Endothelial cell of umbilical vein (primary cell): ENCODE results near the gene NUDC. TPM values are rescaled to one million over a fixed set of nuclear protein-coding genes. Genes with fewer than 3 reads are reported as not detected.

Source experiments
- BruUV-seq: library from RNA; stranded (reverse); fragments of 400-500 nt; replicated peaks from 2 replicates; lab custom pipeline; 2021; lab: Mats Ljungman, UMichigan
- CTCF ChIA-PET: fragments of 300-600, 350-600 bp; sonication (Branson Sonifier 250); formaldehyde crosslinking; loops from one replicate; lab custom pipeline; 2021; ENCODE audit warnings: antibody characterized with exemption, inconsistent platforms; lab: Charles Lee
- POLR2A ChIA-PET: fragments of 300-600, 350-600 bp; sonication (Branson Sonifier 250); formaldehyde crosslinking; loops from one replicate; lab custom pipeline; 2021; ENCODE audit warnings: antibody characterized with exemption, inconsistent platforms; lab: Charles Lee
- DNase-seq: peaks from one replicate; pipeline ENCODE4 v3.0.0-alpha.2; 2011; ENCODE audit warnings: low read depth, low spot score
- FAIRE-seq: peaks from 2 replicates; lab custom pipeline; 2011; peaks lifted over from hg19 to GRCh38; lab: Jason Lieb, UNC
- H2AFZ ChIP-seq: 2 replicates; pipeline ENCODE4 v1.6.0; 2012; ENCODE audit warnings: low read depth, low read length, control low read depth, inconsistent platforms
- H3K27ac ChIP-seq: 2 replicates; pipeline ENCODE4 v1.5.1; 2011; ENCODE audit warnings: low read depth, mild to moderate bottlenecking, control low read depth, low read length, moderate library complexity; ENCODE audit not compliant: insufficient read depth
- H3K27me3 ChIP-seq, 2 experiments: 2 replicates each; pipeline versions ENCODE4 v1.6.0 to v1.6.1; 2011; ENCODE audit warnings: low read length in 2 of 2, mixed read lengths in 1 of 2; ENCODE audit not compliant: control insufficient read depth in 2 of 2, insufficient read depth in 2 of 2
- H3K36me3 ChIP-seq, 2 experiments: 2 replicates in 1 of 2; 3 replicates in 1 of 2; pipeline ENCODE4 v1.5.1; 2011; ENCODE audit warnings: low read length in 2 of 2, mild to moderate bottlenecking in 1 of 2, moderate library complexity in 1 of 2; ENCODE audit not compliant: control insufficient read depth in 2 of 2, insufficient read depth in 2 of 2; ENCODE audit errors: extremely low read depth in 1 of 2
- H3K4me1 ChIP-seq: 3 replicates; pipeline ENCODE4 v1.5.1; 2011; ENCODE audit warnings: mild to moderate bottlenecking, low read length; ENCODE audit not compliant: control insufficient read depth, insufficient read depth; ENCODE audit errors: extremely low read depth
- H3K4me2 ChIP-seq: 2 replicates; pipeline ENCODE4 v1.6.1; 2011; ENCODE audit warnings: low read length, control low read depth, mixed read lengths; ENCODE audit not compliant: insufficient read depth
- H3K4me3 ChIP-seq, 3 experiments: fragments of 200-600 bp in 1 of 3; sonication (generic), shearing (Covaris generic) in 1 of 3; replicated peaks in 1 of 3; 2 replicates each; pipeline ENCODE4 v1.5.1; 2011 to 2016; ENCODE audit warnings: control low read depth in 3 of 3, low read length in 3 of 3, mild to moderate bottlenecking in 2 of 3, inconsistent platforms in 1 of 3, low read depth in 1 of 3, moderate library complexity in 1 of 3; ENCODE audit not compliant: insufficient read depth in 1 of 3
- H3K79me2 ChIP-seq: 2 replicates; pipeline ENCODE4 v1.6.0; 2012; ENCODE audit warnings: low read length, inconsistent platforms; ENCODE audit not compliant: control insufficient read depth, insufficient read depth
- H3K9ac ChIP-seq: replicated peaks from 2 replicates; pipeline ENCODE3; 2011; ENCODE audit warnings: low read length, control low read depth; ENCODE audit not compliant: insufficient read depth; ENCODE audit errors: extremely low read depth
- H3K9me1 ChIP-seq: replicated peaks from 3 replicates; pipeline ENCODE4 v1.6.0; 2011; ENCODE audit warnings: mild to moderate bottlenecking, low read length; ENCODE audit not compliant: control insufficient read depth, insufficient read depth; ENCODE audit errors: extremely low read depth
- H3K9me3 ChIP-seq: replicated peaks from 2 replicates; pipeline ENCODE4 v1.5.1; 2012; ENCODE audit warnings: low read length, inconsistent platforms; ENCODE audit not compliant: control insufficient read depth, insufficient read depth
- H4K20me1 ChIP-seq: replicated peaks from 2 replicates; pipeline ENCODE3; 2011; ENCODE audit warnings: mild to moderate bottlenecking, low read length; ENCODE audit not compliant: control insufficient read depth, insufficient read depth; ENCODE audit errors: extremely low read depth
- CTCF ChIP-seq, 2 donors: IDR thresholded peaks; 1 replicate in 1 of 2; 2 replicates in 1 of 2; pipeline ENCODE4 v1.5.1; 2011; ENCODE audit warnings: low read length in 2 of 2, mild to moderate bottlenecking in 2 of 2, moderate library complexity in 2 of 2, control low read depth in 1 of 2, inconsistent platforms in 1 of 2, low read depth in 1 of 2; ENCODE audit not compliant: insufficient read depth in 1 of 2; ENCODE audit errors: extremely low read depth in 1 of 2
- EZH2 ChIP-seq: IDR thresholded peaks from 2 replicates; pipeline ENCODE4 v1.6.1; 2012; ENCODE audit warnings: borderline replicate concordance, low read depth, mild to moderate bottlenecking, moderate library complexity, low read length, inconsistent platforms; ENCODE audit not compliant: severe bottlenecking
- FOS ChIP-seq: IDR thresholded peaks from 2 replicates; pipeline ENCODE4 v1.6.1; 2011; ENCODE audit warnings: mild to moderate bottlenecking, low read length, moderate library complexity, borderline replicate concordance; ENCODE audit not compliant: insufficient read depth
- GATA2 ChIP-seq: IDR thresholded peaks from 2 replicates; pipeline ENCODE4 v1.7.0; 2011; ENCODE audit warnings: low read depth, mild to moderate bottlenecking, moderate library complexity, mixed read lengths, low read length; ENCODE audit not compliant: insufficient read length, insufficient read depth
- MAX ChIP-seq: IDR thresholded peaks from 2 replicates; pipeline ENCODE4 v1.6.1; 2011; ENCODE audit not compliant: insufficient read depth, insufficient read length
- MYC ChIP-seq: IDR thresholded peaks from one replicate; pipeline ENCODE4 v1.6.1; 2011; ENCODE audit warnings: mild to moderate bottlenecking, low read depth, low read length
- dilution Hi-C: fragments of 300-500 bp; cut with MboI; formaldehyde crosslinking; loops from one replicate; pipeline ENCODE4 v1.15.0; 2019; ENCODE audit warnings: low sequenced_read_pairs; ENCODE audit not compliant: extremely low pct_ligation_motif_present
- intact Hi-C: fragments of 100-400 bp; cut with micrococcal nuclease; formaldehyde crosslinking; loops from one replicate; pipeline ENCODE4 v1.10.0; 2022
- polyA plus RNA-seq, 4 experiments: library from polyadenylated mRNA; depleted of rRNA in 3 of 4; stranded (reverse) in 3 of 4; unstranded in 1 of 4; fragments of >200 nt; gene quantifications; 2 replicates each; pipeline versions ENCODE4 v1.2.1 to v1.2.3, GENCODE V29; 2011 to 2012; ENCODE audit warnings: missing spikeins in 1 of 4
- total RNA-seq: library from RNA; stranded (reverse); gene quantifications from 2 replicates; pipeline ENCODE4 v1.2.3, GENCODE V29; 2021

Gene NUDC
- total and polyA plus RNA-seq, 2 donors (not counting 3 experiments of a cell fraction or from before 2014, with no cell fraction given), result 42.5 to 102 TPM

GRCh38 chr1:26972390-26972789 is 50.8 kb downstream of the NUDC start:
- no peak overlapping the region for H2AFZ ChIP-seq

More at GRCh38 chr1:26972390-26972789, 50.8 kb downstream of the NUDC start:
- Histone ChIP-seq H3K9me3 (no peaks in the 10 kb centered on the region), H3K27me3 (peaks cover 0 to 2% of the 10 kb centered on the region in 2 experiments), H3K9ac (no peak overlapping the region), H3K4me2 (no peak overlapping the region), H3K79me2 (no peaks in the 10 kb centered on the region), H3K27ac (no peak overlapping the region), H4K20me1 (no peaks in the 10 kb centered on the region), H3K36me3 (no peaks in the 10 kb centered on the region), H3K4me3 (no peak overlapping the region), H3K4me1 (no peaks in the 10 kb centered on the region), H3K9me1 (no peaks in the 10 kb centered on the region)
- no peak for DNase-seq
- FAIRE-seq, result no peak
- dilution Hi-C loops (no loop called here), intact Hi-C loops (no loop called here)
- no TSS peak for BruUV-seq
- CTCF ChIA-PET, result interaction anchor here (0.8 to 1.6 kb wide), 3 partner anchors 13 to 74 kb away, joined by 3 to 6 read pairs (median 3); no protein-coding TSS in a partner anchor
- POLR2A ChIA-PET, result no interaction called here
- TF ChIP-seq CTCF (IDR thresholded peaks at IDR 0.05; ENCODE audit: extremely low read depth in 1 of 2, insufficient read depth in 1 of 2, low read depth in 1 of 2, low read length in 2 of 2) (no peak), EZH2 (no peak), GATA2 (no peak), MYC (no peak), MAX (no peak), FOS (no peak)
